Suppressor macrophage (primary cell): ENCODE measurements around the gene FOXE3.

Experiments
- DNase-seq, 4 experiments: peaks; one replicate each; pipeline ENCODE4 v3.0.0-alpha.2; 2020 to 2022

FOXE3 gene

GRCh38 chr1:47435506-47436303 is 19.6 kb downstream of the FOXE3 start:
- no peak for DNase-seq

GRCh38 chr1:47436304-47436978 is 20.4 kb downstream of the FOXE3 start:
- peak; percentile 81 to 91 (median 84) for DNase-seq

GRCh38 chr1:47436979-47437446 is 20.9 kb downstream of the FOXE3 start:
- DNase-seq, result peak in 1 of 4 experiments; percentile 18

GRCh38 chr1:47437447-47438164 is 21.5 kb downstream of the FOXE3 start, which contains the start of gene FOXD2:
FOXD2 (plus strand) TSS chr1:47438044; CDS start chr1:47438136, 92 bp downstream.
- DNase-seq, result peak; percentile 90 to 96 (median 94)

DNA sequence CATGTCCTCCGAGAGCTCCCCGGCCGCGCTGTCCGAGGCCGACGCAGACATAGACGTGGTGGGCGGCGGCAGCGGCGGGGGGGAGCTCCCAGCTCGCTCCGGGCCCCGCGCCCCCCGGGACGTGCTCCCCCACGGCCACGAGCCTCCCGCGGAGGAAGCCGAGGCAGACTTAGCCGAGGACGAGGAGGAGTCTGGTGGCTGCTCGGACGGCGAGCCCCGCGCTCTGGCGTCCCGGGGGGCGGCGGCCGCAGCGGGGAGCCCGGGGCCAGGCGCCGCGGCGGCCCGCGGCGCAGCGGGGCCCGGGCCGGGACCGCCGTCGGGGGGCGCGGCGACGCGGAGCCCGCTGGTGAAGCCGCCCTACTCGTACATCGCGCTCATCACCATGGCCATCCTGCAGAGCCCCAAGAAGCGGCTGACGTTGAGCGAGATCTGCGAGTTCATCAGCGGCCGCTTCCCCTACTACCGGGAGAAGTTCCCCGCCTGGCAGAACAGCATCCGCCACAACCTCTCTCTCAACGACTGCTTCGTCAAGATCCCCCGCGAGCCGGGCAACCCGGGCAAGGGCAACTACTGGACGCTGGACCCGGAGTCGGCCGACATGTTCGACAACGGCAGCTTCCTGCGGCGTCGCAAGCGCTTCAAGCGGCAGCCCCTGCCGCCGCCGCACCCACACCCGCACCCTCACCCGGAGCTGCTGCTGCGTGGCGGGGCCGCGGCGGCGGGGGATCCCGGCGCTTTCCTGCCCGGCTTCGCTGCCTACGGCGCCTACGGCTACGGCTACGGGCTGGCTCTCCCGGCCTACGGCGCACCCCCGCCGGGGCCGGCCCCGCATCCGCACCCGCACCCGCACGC is 22.3 kb downstream of the FOXE3 start:
- DNase-seq, result peak in 3 of 4 experiments; percentile 28 to 48 (median 31)

- no peak for DNase-seq
These were observed 23.1 kb downstream of the FOXE3 start for GRCh38 chr1:47439017-47439818.

GRCh38 chr1:47439819-47440598 is 23.9 kb downstream of the FOXE3 start:
- DNase-seq, result no peak

DNA sequence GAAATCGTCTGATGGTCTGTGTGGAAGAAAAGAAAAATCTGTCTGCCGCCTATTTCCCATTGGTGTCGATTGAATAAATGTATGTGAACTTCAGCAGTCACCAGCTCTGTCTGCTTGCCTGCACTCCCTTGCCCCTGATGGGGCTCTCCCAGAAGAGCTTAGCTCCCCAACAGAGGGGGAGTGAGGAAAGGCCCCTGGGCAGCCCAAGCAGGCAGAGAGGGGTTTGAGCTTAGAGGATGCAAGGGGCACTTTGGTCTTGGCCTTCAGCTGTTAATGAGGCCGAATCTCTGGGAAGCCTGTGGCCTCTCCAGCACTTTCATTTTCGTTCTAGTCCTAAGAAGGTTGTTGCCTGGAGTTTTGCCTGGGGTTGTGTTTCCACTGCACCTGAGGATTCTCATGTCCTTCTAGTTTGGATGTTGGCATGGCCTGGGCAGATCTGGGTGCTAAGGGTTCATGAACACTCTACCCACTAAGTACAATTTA is 24.6 kb downstream of the FOXE3 start:
- DNase-seq, result no peak

GRCh38 chr1:47441450-47442106 is 25.5 kb downstream of the FOXE3 start:
- DNase-seq, result no peak

DNA sequence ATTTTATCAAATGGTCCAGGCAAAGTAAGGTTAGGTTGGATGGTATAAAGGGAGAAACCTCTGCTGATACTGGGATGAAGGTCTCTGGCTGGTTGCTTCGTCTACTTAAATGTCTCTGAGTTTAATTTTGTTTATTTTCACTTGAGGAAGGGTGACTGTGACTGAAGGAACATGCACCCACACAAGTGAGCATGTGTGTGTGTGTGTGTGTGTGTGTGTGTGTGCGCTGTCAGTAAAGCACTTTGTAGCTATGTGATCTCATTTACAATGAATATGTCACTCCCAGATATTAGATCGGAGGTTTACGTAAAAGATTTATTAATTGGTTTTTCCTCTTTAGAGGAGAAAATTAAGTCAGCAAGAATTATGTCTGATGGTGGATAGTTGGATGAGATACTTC is 26.1 kb downstream of the FOXE3 start:
- DNase-seq, result no peak

- no peak for DNase-seq
These were observed 26.9 kb downstream of the FOXE3 start for GRCh38 chr1:47442842-47443529.

- DNase-seq, result no peak
These were observed 27.6 kb downstream of the FOXE3 start for GRCh38 chr1:47443530-47444296.

DNA sequence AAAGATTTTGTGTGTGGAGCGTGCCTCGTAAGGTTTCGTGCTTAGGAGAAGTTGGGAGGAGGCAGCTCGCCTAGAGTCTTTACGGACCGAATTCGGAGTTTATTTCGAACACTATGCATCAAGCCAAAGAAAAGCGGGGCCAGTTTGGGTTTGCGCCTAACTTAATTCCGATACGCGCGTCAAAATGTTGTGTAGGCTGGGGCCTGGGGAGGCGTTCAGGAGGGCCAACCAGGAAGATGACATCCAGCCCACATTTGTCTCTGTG is 28.1 kb downstream of the FOXE3 start:
- no peak for DNase-seq

- DNase-seq, result peak; percentile 47 to 71 (median 62)
These were observed 28.7 kb downstream of the FOXE3 start for GRCh38 chr1:47444562-47445465.

DNA sequence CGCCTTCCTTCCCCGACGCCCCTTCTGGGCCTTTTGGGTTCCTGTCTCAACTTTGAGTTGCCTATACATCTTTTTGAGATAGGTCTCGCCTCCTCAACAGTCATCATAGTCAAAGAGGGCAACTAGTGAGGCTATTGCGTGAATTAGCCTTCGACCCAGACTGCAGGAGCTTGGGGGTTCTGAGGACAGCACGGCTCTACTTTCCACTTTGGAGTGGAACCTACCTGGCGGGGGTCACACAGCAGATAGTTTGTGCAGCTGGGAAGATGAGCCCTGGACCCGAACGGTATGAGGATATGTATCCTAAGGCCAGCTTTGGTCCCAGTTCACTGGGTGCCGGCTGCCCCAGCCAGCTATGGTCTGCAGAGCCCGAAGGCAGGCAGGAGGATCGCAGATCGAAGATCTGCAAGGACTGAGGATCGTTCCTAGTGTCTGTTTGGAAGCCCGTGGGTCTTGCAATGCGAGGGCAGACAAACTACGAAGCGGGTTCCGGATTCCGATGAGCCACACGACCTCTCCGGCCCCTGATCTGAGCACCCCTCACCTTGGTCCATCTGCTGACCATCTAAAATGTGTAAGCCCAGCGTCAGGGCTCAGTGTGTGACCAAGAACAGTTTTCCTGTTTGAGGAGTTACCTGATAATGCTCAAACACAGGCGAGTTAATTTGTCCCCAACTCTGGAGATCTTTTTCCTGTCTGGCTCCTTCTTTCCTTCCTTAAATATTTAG is 29.9 kb downstream of the FOXE3 start:
- DNase-seq, result no peak

DNA sequence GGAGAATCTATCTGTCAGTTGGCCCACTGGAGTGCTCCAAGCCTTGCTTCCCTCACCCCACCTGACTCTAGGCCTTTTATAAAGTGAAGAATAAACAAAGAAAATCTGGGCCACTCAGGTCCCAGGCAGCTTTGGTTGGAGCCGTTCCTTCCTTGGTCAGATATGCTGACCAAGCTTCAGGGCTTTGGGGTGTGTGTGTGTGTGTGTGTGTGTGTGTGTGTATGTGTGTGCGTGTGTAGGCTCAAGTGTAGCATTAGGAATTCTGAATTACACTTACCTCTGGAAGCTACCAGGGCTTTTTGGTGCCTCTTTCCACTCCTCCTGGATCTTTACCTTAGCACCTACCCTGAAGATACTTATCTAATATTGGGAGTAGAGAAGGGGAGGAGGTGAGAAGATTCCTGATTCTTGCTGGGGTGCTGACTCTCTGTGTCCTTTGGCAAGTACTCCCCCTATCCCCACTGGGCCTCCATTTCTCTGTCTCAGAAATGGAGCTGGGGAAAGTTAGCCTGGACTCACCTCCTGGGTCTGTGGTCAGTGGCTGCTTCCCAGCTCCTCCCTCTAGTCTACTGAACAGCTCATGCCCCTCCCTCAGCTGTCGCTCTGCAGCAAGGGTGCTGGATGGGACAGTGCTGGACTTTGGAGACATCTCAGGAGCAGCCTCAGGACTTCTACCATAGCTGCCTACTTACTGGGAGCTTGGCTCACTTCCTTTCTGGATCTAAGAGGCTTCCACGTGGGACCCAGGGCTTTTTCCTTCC is 32.6 kb downstream of the FOXE3 start:
- DNase-seq, result no peak
